Measurements from ENCODE around the gene CACNA1B. TPM values are rescaled to one million over a fixed set of nuclear protein-coding genes. Genes with fewer than 3 reads are reported as not detected.
A peak's percentile ranks its signal among the peaks of the same experiment; 100 is the strongest.

The CACNA1B gene
- total and polyA plus RNA-seq, 9 of the 15 experiments (the other 6 are each of a cell fraction or from before 2014, with no cell fraction given) = 0.01 to 0.04 TPM; not detected in 7

GRCh38 chr9:137971477-137972138 lies 94.0 kb downstream of the CACNA1B start:
- in situ Hi-C loops (cut with MboI) (no loop called here), intact Hi-C loops (cut with micrococcal nuclease) (no loop called here)
- Histone ChIP-seq H3K4me1 (replicated peaks in 1 of 2; ENCODE audit: control insufficient read depth in 2 of 2, insufficient read depth in 2 of 2, low read length in 2 of 2) (peaks cover 0 to 3% of the 10 kb centered on the region in 2 experiments; a peak in 1 of 5 replicates), H3K9ac (ENCODE audit: insufficient read depth in 1 of 2, low read depth in 2 of 2, low read length in 2 of 2) (no peak overlapping the region), H3K9me1 (ENCODE audit: control insufficient read depth, insufficient read depth, low read length) (no peaks in the 10 kb centered on the region), H3K36me3 (ENCODE audit: control insufficient read depth, insufficient read depth, low read length) (no peaks in the 10 kb centered on the region), H3K27me3 (ENCODE audit: control insufficient read depth in 2 of 2, insufficient read depth in 2 of 2, low read length in 2 of 2) (peaks cover 3 to 47% of the 10 kb centered on the region in 2 experiments; a peak in 4 of 5 replicates), H2AFZ (ENCODE audit: low read depth, low read length) (no peak overlapping the region), H3K4me3 (no peak overlapping the region), H3K27ac (ENCODE audit: extremely low read depth, low read depth, low read length) (no peak overlapping the region), H3K79me2 (ENCODE audit: control insufficient read depth, insufficient read depth, low read length) (no peaks in the 10 kb centered on the region), H3K4me2 (ENCODE audit: insufficient read depth, low read length) (no peak overlapping the region), H4K20me1 (replicated peaks; ENCODE audit: control insufficient read depth, insufficient read depth, low read length) (no peaks in the 10 kb centered on the region), H3K9me3 (replicated peaks; ENCODE audit: control insufficient read depth, insufficient read depth, low read depth, low read length) (no peaks in the 10 kb centered on the region)
- ChIA-PET CTCF (ENCODE audit: low intra/inter-chr PET ratio) (no interaction called here), POLR2A (interaction anchor here (1.0 kb wide), 1 partner anchor 130 kb away, joined by 4 read pairs; no protein-coding TSS in a partner anchor)
- DNase-seq (ENCODE audit: extremely low read depth in 1 of 4, low spot score in 3 of 4) = no peak
- TF ChIP-seq ELK3 (CRISPR knock-in tag; IDR thresholded peaks at IDR 0.05) = no peak
- TF ChIP-seq ESRRA (IDR thresholded peaks at IDR 0.05; ENCODE audit: borderline replicate concordance, low read depth) = 0 out of 2 replicates have a peak, but pooled peaks have one; percentile 0
- no peak for FAIRE-seq
- no TSS peak for BruUV-seq (replicated peaks)
- no peak for ATAC-seq
- WGBS (ENCODE audit: insufficient coverage, low coverage, missing lambda C conversion rate) = 3% methylated on average over 16 of the region's 16 CpGs
